Stimulated activated memory B cell treated with anti-CD40 and anti-IgM and Interleukin-4, amounts not matched to agents 10 μg/mL and 1 μg/mL and 100 μg/mL, for 72 hours (primary cell): ENCODE results near the gene ACTN4.

Experiments used
- ATAC-seq: fragments of 150-1000 bp; cut with Tn5 transposase; 2 replicates; pipeline ENCODE4 v1.10.0; 2021
- H3K27ac Mint-ChIP-seq: one replicate; pipeline ENCODE4 v1.8.0; 2022; ENCODE audit warnings: mild to moderate bottlenecking, mixed read lengths
- H3K27me3 Mint-ChIP-seq: one replicate; pipeline ENCODE4 v1.8.0; 2022; ENCODE audit warnings: mixed read lengths
- H3K36me3 Mint-ChIP-seq: one replicate; pipeline ENCODE4 v1.8.0; 2022; ENCODE audit warnings: mixed read lengths
- H3K4me1 Mint-ChIP-seq: one replicate; pipeline ENCODE4 v1.8.0; 2022; ENCODE audit warnings: mixed read lengths
- H3K4me3 Mint-ChIP-seq: one replicate; pipeline ENCODE4 v1.8.0; 2022; ENCODE audit warnings: mild to moderate bottlenecking, moderate library complexity, mixed read lengths
- H3K9me3 Mint-ChIP-seq: one replicate; pipeline ENCODE4 v1.8.0; 2022; ENCODE audit warnings: mixed read lengths

ACTN4 gene

GRCh38 chr19:38676878-38677646 lies 29.6 kb downstream of the ACTN4 start:
- ATAC-seq, result no peak
- peak overlapping the region; percentile 80 for H3K27ac Mint-ChIP-seq

GRCh38 chr19:38678217-38678890 lies 30.9 kb downstream of the ACTN4 start:
- ATAC-seq, result no peak
- Mint-ChIP-seq H3K4me1 (peaks cover 88% of the 10 kb centered on the region), H3K27me3 (no peaks in the 10 kb centered on the region), H3K9me3 (no peaks in the 10 kb centered on the region), H3K4me3 (peak overlapping the region; percentile 7), H3K36me3 (peaks cover 42% of the 10 kb centered on the region), H3K27ac (peak overlapping the region; percentile 80)

More at GRCh38 chr19:38676878-38677646, 29.6 kb downstream of the ACTN4 start:
- Mint-ChIP-seq H3K9me3 (no peaks in the 10 kb centered on the region), H3K36me3 (peaks cover 35% of the 10 kb centered on the region), H3K27me3 (no peaks in the 10 kb centered on the region), H3K4me3 (peak overlapping the region; percentile 1), H3K4me1 (peaks cover 78% of the 10 kb centered on the region)

- peaks cover 91% of the 10 kb centered on the region for H3K4me1 Mint-ChIP-seq
- ATAC-seq, result no peak
- peak overlapping the region; percentile 80 for H3K27ac Mint-ChIP-seq
- no peaks in the 10 kb centered on the region for H3K9me3 Mint-ChIP-seq
- H3K36me3 Mint-ChIP-seq, result peaks cover 39% of the 10 kb centered on the region
- no peak overlapping the region for H3K4me3 Mint-ChIP-seq
- no peaks in the 10 kb centered on the region for H3K27me3 Mint-ChIP-seq
Observed at GRCh38 chr19:38678891-38679494, 31.5 kb downstream of the ACTN4 start.

- H3K9me3 Mint-ChIP-seq, result no peaks in the 10 kb centered on the region
- ATAC-seq, result no peak
- no peaks in the 10 kb centered on the region for H3K27me3 Mint-ChIP-seq
- H3K27ac Mint-ChIP-seq, result no peak overlapping the region
- peaks cover 91% of the 10 kb centered on the region for H3K4me1 Mint-ChIP-seq
- no peak overlapping the region for H3K4me3 Mint-ChIP-seq
- peaks cover 37% of the 10 kb centered on the region for H3K36me3 Mint-ChIP-seq
Observed at GRCh38 chr19:38679839-38680238, 32.4 kb downstream of the ACTN4 start.

- Mint-ChIP-seq H3K4me3 (no peak overlapping the region), H3K4me1 (peaks cover 91% of the 10 kb centered on the region), H3K27me3 (no peaks in the 10 kb centered on the region), H3K27ac (peak overlapping the region; percentile 81), H3K9me3 (no peaks in the 10 kb centered on the region), H3K36me3 (peaks cover 30% of the 10 kb centered on the region)
- ATAC-seq, result no peak
Observed at GRCh38 chr19:38682195-38682867, 34.9 kb downstream of the ACTN4 start.

- H3K9me3 Mint-ChIP-seq, result no peaks in the 10 kb centered on the region
- no peak overlapping the region for H3K4me3 Mint-ChIP-seq
Observed at GRCh38 chr19:38682872-38683392, 35.5 kb downstream of the ACTN4 start.

GRCh38 chr19:38683393-38684077 lies 36.1 kb downstream of the ACTN4 start:
- Mint-ChIP-seq H3K27me3 (no peaks in the 10 kb centered on the region), H3K27ac (peak overlapping the region; percentile 81), H3K4me3 (no peak overlapping the region), H3K36me3 (peaks cover 25% of the 10 kb centered on the region), H3K9me3 (no peaks in the 10 kb centered on the region), H3K4me1 (peaks cover 90% of the 10 kb centered on the region)
- ATAC-seq, result peak; percentile 74

More at GRCh38 chr19:38682872-38683392, 35.5 kb downstream of the ACTN4 start:
- peak overlapping the region; percentile 81 for H3K27ac Mint-ChIP-seq
- peaks cover 25% of the 10 kb centered on the region for H3K36me3 Mint-ChIP-seq
- H3K27me3 Mint-ChIP-seq, result no peaks in the 10 kb centered on the region
- no peak for ATAC-seq
- peaks cover 91% of the 10 kb centered on the region for H3K4me1 Mint-ChIP-seq

- peak; percentile 45 for ATAC-seq
- Mint-ChIP-seq H3K4me1 (peaks cover 90% of the 10 kb centered on the region), H3K27me3 (no peaks in the 10 kb centered on the region), H3K27ac (peak overlapping the region; percentile 81), H3K4me3 (no peak overlapping the region), H3K36me3 (peaks cover 25% of the 10 kb centered on the region), H3K9me3 (no peaks in the 10 kb centered on the region)
Observed at GRCh38 chr19:38684078-38684861, 36.8 kb downstream of the ACTN4 start.

GRCh38 chr19:38684862-38685665 lies 37.6 kb downstream of the ACTN4 start:
- Mint-ChIP-seq H3K36me3 (peaks cover 22% of the 10 kb centered on the region), H3K9me3 (no peaks in the 10 kb centered on the region), H3K4me3 (no peak overlapping the region), H3K27me3 (no peaks in the 10 kb centered on the region), H3K4me1 (peaks cover 88% of the 10 kb centered on the region), H3K27ac (peak overlapping the region; percentile 81)
- ATAC-seq, result no peak

GRCh38 chr19:38685666-38686529 lies 38.4 kb downstream of the ACTN4 start:
- Mint-ChIP-seq H3K36me3 (peaks cover 19% of the 10 kb centered on the region), H3K4me3 (peak overlapping the region; percentile 7), H3K27me3 (no peaks in the 10 kb centered on the region), H3K27ac (peak overlapping the region; percentile 81), H3K9me3 (no peaks in the 10 kb centered on the region), H3K4me1 (peaks cover 83% of the 10 kb centered on the region)
- ATAC-seq, result peak; percentile 31

- no peaks in the 10 kb centered on the region for H3K27me3 Mint-ChIP-seq
- no peaks in the 10 kb centered on the region for H3K9me3 Mint-ChIP-seq
- ATAC-seq, result peak; percentile 82
- H3K36me3 Mint-ChIP-seq, result peaks cover 15% of the 10 kb centered on the region
- peaks cover 79% of the 10 kb centered on the region for H3K4me1 Mint-ChIP-seq
- peak overlapping the region; percentile 81 for H3K27ac Mint-ChIP-seq
- peak overlapping the region; percentile 34 for H3K4me3 Mint-ChIP-seq
Observed at GRCh38 chr19:38686530-38686888, 39.1 kb downstream of the ACTN4 start.

- peaks cover 7% of the 10 kb centered on the region for H3K36me3 Mint-ChIP-seq
- ATAC-seq, result no peak
- no peaks in the 10 kb centered on the region for H3K9me3 Mint-ChIP-seq
- H3K4me3 Mint-ChIP-seq, result no peak overlapping the region
- H3K4me1 Mint-ChIP-seq, result peaks cover 83% of the 10 kb centered on the region
- peak overlapping the region; percentile 81 for H3K27ac Mint-ChIP-seq
- no peaks in the 10 kb centered on the region for H3K27me3 Mint-ChIP-seq
Observed at GRCh38 chr19:38687837-38688378, 40.5 kb downstream of the ACTN4 start.
